GM12873 (cell line): ENCODE measurements around the gene GUCA2B.

Experiments used
- TF ChIP-seq, protein P1 (sequence below): IDR thresholded peaks from 2 replicates; pipeline ENCODE4 v1.5.1; 2012; ENCODE audit warnings: low read depth, mild to moderate bottlenecking, moderate library complexity, low read length, control low read depth; ENCODE audit not compliant: insufficient read depth; ENCODE audit errors: missing control alignments

GUCA2B gene

DNA sequence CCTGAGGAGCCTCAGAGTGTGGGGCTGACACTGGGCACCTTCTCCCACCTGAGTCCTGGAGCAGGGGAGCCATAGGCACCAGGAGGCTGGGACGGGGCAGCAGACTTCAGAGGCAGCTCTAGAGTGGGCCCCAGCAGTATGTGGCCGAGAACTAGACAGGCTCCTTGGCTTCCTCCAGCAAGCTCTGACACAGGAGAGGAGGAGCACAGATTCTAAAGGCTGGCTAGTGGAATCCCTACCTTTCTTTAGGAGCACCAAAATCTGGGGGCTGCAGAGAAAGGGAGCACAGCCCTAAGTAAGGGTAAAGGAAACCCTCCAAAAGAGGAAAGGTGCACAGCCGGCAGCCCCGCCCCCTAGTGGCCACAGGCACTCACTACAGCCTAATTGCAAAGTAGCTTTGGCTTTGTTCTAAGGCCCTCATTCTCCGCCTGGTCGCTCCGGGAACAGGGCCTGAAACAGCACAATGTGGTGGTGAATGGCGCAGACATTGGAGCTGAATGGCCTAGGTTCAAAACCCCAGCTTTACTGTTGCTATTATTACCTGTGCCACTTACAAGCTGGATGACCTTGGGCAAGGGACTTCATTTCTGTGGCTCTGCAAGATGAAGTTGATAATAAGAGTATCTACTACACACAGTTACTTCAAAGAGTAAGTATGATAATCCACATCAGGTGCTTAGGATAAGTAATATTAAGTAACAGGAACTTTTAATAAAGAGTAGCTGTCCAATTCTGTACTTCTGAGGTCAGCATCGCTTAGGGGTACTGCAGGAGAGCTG is 20.1 kb downstream of the GUCA2B start:
- TF ChIP-seq, protein P1, sequence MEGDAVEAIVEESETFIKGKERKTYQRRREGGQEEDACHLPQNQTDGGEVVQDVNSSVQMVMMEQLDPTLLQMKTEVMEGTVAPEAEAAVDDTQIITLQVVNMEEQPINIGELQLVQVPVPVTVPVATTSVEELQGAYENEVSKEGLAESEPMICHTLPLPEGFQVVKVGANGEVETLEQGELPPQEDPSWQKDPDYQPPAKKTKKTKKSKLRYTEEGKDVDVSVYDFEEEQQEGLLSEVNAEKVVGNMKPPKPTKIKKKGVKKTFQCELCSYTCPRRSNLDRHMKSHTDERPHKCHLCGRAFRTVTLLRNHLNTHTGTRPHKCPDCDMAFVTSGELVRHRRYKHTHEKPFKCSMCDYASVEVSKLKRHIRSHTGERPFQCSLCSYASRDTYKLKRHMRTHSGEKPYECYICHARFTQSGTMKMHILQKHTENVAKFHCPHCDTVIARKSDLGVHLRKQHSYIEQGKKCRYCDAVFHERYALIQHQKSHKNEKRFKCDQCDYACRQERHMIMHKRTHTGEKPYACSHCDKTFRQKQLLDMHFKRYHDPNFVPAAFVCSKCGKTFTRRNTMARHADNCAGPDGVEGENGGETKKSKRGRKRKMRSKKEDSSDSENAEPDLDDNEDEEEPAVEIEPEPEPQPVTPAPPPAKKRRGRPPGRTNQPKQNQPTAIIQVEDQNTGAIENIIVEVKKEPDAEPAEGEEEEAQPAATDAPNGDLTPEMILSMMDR = peak; percentile 99

DNA sequence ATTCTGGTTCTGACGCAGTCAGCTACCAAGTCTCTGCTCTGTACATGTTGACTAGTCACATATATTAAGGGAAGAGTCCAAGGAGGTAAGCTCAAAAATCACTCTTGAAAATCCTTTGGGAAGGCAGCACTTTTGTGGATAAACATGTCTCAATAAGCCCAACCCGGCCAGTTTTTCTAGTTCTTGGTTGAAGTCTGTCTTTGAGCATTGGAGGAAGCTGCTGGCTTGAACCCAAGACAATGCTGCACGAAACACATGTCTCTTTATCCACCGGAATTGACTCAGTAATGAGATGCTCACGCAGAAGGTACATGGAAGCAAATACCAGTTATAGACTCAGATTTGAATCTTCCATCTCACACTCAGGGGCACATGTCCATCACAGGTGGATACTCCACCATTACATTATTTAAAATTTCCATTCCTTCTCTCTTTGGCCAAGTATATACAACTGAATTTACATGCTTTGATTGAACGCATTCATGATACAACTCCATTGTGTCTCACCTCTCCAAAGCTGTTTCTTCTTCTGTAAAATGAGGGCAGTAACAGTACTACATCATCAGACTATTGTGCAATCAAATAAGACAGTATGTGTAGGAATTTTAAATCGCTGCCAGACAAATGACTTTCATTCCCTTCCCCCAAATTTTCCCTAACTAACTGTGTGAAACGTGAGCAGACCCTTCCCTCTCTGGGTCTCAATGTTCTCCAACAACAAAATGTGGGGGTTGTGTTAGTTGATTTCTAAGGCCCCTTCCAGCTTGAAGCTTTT is 20.9 kb downstream of the GUCA2B start:
- TF ChIP-seq, protein P1 = no peak

DNA sequence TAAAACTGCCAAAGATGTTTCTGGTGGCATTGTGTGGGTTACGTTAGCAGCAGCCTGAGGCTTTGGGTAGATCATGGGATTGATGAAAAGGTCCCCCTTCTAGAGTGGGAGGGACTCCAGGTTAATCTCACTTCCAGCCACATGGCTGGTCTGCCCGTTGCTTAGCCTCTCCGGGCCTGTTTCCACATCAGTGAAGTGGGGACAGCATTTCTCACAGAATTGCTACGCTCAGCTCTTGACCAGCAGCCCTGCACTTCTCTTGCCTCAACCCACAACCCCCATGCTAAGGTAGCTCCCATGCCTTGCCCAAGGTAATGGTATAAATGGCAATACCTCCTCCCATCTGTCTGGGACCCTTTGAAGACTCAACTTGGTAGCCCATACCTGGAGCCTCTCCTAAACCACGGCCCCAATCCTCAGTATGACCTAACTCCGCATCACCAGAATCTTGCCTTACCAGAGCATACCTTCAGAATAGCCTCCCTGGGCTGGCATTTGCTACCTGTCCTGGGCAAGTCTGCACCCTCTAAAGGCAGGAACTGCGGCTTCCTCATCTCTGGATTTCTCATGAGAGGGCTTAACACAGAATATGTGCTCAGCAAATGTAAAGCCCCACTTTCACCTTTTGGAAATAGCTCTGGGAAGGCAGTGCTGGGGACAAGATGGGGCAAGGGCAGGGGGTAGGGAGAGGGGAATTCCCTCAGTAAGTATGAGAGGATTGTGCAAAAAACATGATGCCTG is 22.3 kb downstream of the GUCA2B start:
- TF ChIP-seq, protein P1 = no peak

DNA sequence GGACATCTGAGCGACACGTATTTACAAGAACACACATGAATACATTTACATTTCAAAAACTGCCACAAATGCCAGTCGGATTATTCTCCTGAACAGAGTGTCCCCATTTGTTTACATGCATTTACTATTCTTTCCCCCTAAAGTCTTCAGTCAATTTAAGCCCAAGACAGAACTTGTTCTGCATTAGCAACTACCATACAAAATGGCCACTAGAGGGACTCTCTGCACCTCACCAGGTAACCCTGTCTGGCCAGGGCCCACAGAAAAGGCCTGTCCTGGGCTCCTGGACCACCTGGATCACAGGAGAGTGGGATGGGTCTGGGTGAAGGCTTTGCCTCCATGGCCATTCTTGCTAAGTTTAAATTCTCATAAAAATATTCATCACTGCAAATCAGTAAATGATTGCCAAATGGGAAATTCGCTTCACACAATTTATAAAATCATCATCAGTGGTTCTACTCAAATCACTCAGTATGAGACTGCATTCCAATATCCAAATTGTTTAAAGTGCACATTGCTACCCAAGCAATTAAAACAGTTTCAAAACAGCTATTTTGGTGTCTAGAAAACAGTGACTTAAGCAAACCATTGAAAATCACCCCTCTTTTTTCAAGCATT is 23.8 kb downstream of the GUCA2B start:
- TF ChIP-seq, protein P1 = peak; percentile 87

DNA sequence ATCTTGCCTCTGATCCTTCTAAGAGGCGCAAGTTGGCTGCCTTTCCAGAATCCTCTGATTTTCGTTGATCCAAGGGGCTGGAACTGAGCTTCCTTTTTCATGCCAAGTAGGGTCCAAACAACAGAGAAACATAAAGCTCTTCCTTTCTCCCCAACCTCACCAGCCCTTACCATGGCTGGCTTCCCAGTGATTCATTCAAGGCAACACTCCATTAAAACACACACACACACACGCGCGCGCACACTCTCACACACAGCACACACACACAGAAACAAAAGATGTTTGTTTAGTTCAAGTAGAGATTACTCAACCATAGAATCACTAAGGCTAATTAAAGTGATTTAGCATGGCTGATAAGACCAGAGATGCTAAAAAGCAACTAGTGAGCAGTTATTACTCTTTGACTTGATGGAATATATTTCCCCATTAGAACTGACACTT is 24.4 kb downstream of the GUCA2B start:
- TF ChIP-seq, protein P1 = no peak

DNA sequence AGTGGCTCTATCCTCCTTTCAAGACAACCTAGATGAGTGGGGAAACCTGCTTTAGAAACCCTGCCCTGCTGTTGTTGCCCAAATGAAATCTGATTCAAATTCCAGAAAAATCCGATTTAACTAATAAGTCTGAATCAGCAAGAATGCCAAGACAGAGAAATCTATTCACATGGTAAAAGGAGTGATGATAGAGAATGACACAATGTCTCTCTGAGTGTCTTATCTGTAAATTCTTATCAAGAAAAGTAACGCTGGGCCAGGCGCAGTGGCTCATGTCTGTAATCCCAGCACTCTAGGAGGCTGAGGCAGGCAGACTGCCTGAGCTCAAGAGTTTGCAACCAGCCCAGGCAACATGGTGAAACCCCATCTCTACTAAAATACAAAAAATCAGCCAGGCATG is 25.0 kb downstream of the GUCA2B start:
- TF ChIP-seq, protein P1 = no peak

DNA sequence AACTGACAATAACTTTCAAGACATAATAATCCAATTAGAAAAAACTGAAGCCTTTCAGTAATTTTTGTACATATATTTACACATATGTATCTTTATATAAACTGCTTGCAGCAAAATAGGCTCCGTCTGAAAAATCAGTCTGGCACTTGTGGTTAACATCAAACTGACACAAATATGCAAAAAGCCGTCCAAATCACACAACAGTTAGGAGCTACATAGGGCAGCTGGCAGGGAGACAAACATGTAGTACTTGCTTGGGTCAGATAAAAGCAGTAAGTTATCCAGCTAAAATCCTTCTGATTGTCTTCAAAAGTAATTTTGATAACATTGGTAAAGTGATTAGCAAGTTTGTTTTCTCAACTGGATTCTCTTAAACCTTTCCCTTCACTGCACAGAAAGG is 26.1 kb downstream of the GUCA2B start:
- TF ChIP-seq, protein P1 = no peak
